DOHH2 (cell line): ENCODE measurements around the gene ERI2.

Experiments
- EZH2phosphoT487 ChIP-seq: fragments of 200-600 bp; sonication (generic); IDR thresholded peaks from 2 replicates; pipeline ENCODE4 v1.6.1; 2017; ENCODE audit warnings: borderline replicate concordance, mild to moderate bottlenecking, antibody characterized with exemption, low read length, moderate library complexity, mixed read lengths
- TF ChIP-seq, protein P1 (sequence below): fragments of 200-600 bp; sonication (generic); IDR thresholded peaks from one replicate; pipeline ENCODE4 v1.5.1; 2014; ENCODE audit warnings: antibody characterized with exemption, mild to moderate bottlenecking, low read depth, low read length; ENCODE audit not compliant: poor library complexity, severe bottlenecking

DNA sequence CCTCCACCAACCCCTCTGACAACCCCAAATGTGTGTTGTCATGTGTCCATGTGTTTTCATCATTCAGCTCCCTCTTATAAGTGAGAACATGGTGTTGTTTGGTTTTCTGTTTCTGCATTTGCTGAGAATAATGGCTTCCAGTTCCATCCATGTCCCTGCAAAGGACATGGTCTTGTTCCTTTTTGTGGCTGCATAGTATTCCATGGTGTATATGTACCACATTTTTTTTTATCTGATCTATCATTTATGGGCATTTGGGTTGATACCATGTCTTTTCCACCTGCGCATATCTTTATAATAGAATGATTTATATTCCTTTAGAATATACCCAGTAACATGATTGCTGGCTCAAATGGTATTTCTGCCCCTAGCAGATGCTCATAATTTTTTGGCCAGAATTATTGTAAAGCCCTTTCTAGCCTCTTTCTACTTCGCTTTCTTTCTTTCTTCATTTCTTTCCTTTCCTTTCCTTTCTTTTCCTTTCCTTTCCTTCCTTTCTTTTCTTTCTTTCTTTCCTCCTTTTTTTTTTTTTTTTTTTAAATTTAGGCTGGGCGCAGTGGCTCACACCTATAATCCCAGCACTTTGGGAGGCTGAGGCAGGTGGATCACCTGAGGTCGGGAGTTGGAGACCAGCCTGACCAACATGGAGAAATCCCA is 12.8 kb upstream of the ERI2 start:
- TF ChIP-seq, protein P1, sequence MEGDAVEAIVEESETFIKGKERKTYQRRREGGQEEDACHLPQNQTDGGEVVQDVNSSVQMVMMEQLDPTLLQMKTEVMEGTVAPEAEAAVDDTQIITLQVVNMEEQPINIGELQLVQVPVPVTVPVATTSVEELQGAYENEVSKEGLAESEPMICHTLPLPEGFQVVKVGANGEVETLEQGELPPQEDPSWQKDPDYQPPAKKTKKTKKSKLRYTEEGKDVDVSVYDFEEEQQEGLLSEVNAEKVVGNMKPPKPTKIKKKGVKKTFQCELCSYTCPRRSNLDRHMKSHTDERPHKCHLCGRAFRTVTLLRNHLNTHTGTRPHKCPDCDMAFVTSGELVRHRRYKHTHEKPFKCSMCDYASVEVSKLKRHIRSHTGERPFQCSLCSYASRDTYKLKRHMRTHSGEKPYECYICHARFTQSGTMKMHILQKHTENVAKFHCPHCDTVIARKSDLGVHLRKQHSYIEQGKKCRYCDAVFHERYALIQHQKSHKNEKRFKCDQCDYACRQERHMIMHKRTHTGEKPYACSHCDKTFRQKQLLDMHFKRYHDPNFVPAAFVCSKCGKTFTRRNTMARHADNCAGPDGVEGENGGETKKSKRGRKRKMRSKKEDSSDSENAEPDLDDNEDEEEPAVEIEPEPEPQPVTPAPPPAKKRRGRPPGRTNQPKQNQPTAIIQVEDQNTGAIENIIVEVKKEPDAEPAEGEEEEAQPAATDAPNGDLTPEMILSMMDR: no peak
- TF ChIP-seq EZH2phosphoT487: no peak
